DMS 273 (cell line): ENCODE measurements around the gene WASF3.

Source experiments
- DNase-seq: peaks from one replicate; lab custom pipeline; 2025; ENCODE audit not compliant: unreplicated experiment; lab: John Stamatoyannopoulos, UW

Gene WASF3

GRCh38 chr13:26557393-26558073 is at the start of gene WASF3:
Gene WASF3 (plus strand): TSS chr13:26557683. CDS start chr13:26642271, 84,588 bp downstream.
- DNase-seq, result peak; percentile 98

GRCh38 chr13:26508885-26509284 is 48.6 kb upstream of the WASF3 start:
- peak; percentile 23 for DNase-seq

DNA sequence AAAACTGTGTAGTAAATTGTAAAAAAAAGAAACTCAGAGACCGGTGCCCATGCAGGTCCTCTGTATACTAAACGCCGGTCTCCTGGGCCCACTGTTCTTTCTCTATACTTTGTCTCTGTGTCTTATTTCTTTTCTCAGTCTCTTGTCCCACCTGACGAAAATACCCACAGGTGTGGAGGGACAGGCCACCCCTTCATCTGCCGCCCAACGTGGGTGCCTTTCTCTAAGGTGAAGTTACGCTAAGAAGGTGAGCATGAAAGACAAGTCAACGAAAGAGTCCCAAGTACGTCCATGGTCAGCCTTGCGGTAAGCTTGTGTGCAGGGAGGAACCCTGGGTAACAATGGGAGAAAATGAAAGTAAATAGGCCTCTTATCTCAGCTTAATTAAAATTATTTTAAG is 48.0 kb upstream of the WASF3 start:
- no peak for DNase-seq

DNA sequence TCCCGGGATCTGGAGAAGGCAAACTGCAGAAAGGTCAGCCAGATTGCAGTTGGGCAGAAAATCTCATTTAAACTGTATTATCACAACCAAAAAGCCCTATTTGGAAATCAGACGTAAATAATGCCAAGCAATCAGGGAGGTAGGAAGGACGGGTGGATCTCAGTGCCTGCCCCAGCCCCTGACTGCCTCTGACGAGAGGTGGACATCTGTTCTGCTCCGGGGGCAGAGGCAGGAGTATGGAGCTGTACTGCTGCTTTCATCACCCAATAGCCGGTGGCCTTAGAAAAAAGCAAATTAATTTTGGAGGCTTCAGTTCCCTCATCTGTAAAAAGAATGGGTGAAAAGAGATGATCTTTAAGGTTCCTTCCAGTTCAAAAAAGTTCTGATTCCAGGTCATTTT is 43.6 kb upstream of the WASF3 start:
- DNase-seq, result peak; percentile 45

DNA sequence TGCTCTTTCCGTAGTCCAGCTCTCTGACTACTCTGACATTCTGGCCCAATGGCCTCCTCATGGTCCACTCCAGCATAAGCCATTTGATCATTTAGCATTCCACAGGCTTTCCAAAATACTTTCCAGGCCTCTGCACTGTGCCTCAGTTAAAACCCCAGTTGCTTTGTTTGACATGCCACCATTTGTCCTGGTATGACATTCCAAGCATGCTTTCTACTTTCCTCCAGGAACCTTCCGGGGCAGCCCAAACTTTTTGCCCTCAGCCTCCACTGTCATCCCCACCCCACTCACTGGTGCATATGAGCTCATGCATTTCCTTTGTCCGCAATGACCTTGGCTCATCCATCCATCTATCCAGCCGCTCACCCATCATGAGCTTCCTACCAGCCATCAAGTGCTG is 41.8 kb upstream of the WASF3 start:
- no peak for DNase-seq

DNA sequence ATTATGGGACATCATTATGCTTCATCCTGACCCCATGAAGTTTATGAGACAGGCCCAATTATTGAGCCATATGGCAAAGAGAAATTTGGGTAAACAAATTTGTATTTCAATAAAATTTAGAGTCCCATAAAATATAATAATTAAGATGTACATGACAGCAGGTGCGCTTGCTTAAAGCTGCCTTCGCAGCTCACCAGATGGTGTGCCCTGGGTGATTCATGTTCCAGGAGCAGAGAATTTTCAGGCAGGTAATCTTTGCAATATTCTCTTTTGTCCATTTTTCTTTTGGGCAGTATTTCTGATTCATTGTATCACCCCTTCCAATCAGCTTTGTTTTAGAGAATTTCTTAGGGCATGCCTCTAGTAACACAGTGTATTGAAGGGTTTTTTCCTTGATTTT is 39.5 kb upstream of the WASF3 start:
- DNase-seq, result peak; percentile 37

DNA sequence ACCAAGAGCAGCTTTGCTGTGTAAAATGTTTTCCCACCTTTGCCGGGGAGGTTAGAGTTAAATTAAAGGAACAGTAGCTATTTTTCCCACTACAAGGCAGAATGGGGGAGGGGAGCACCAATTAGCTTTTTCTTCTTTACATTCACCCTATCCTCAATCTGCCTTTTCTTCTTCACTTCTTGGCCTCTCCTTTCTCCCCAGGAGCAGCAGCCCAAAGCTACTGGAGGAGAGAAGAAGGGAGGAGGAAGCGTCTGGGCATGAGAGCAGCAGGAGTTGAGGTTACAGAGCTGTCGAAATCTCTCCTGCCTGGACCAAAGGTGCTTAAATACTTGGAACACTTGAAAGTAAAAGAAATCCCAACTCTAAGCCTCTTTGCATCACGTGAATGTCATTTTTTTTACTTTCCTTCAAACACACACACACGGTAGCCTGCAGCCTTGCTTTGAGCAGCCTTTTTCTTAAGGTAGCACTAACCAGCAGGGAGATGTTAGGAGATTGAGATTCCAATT is 39.0 kb upstream of the WASF3 start:
- peak; percentile 32 for DNase-seq

DNA sequence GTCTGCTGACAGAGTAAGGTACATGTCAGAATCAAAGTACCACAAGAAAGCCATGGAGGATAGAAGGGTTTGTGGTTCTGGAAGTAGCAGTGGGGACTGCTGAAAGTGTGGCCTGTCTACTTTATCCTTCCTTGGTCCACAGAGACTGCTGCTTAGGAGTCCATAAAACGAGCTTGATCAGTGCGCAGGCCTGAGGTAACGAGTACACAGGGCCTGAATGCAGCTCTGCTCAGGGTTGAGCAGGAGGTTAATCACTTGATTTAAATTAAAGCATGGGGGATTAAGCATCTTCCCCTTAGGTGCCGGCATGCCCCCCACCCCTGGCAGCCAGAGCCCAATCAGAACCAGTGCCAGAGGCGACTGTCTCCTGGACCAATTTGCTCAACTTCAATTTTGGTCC is 34.9 kb upstream of the WASF3 start:
- no peak for DNase-seq

GRCh38 chr13:26523007-26523406 is 34.5 kb upstream of the WASF3 start:
- no peak for DNase-seq

DNA sequence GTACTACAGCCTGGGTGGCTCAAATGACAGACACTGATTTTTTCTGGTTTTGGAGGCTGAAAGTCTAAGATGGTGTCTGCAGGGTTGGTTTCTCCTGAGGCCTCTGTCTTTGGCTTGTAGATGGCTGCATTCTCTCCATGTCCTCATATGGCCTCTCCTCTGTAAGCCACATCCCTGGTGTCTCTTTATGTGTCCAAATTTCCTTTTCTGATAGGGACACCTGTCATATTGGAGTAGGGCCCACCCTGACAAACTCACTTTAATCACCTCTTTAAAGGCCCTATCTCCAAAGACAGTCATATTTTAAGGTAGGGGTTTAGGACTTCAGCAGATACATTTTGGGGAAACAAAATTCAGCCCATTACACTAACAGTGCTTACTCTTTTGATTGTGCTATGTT is 32.0 kb upstream of the WASF3 start:
- DNase-seq, result no peak

DNA sequence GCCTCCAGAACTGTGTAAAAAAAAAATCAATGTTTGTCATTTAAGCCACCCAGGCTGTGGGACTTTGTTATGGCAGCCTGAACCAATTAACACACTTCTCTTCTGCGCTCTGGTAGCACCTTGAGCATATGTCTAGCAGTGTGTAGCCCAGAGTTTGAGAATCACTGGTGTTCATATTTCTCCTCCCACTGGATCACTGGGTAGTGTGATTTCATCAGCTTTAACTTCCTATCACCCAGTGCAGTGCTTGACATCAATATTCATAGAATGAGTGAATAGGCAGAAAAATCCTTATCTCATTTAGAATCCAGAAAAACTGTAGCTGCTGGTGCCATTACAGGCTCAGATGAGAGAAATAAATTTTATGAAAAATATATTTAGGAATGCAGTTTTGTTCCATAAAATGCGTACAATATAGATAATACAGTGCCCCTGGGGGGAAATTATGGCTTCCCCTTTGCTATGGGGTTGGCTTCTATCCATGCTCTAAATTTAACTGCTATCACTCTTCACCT is 30.7 kb upstream of the WASF3 start:
- peak; percentile 15 for DNase-seq

- no peak for DNase-seq
These were observed 29.0 kb upstream of the WASF3 start for GRCh38 chr13:26528527-26528926.

- DNase-seq, result peak; percentile 57
These were observed 28.0 kb upstream of the WASF3 start for GRCh38 chr13:26529441-26529840.

DNA sequence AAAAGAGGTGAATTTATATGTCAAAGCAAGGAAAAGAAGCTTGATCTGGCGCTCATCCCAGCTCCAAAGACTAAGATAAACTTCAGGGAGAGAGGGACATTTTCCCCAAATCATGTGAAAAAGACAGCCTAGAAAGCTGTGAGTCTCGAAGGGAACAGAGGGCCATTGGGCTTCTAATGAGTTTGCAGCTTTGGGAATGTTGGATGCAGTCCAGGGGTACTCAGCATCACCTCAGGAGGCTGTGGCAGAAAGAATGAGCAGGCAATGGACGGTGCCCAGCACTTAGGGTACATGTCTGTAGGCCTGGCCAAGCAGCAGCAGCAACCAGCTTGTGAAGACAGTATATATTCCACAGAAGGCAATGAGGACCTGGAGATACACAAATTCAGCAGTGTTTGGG is 25.7 kb upstream of the WASF3 start:
- DNase-seq, result peak; percentile 15

DNA sequence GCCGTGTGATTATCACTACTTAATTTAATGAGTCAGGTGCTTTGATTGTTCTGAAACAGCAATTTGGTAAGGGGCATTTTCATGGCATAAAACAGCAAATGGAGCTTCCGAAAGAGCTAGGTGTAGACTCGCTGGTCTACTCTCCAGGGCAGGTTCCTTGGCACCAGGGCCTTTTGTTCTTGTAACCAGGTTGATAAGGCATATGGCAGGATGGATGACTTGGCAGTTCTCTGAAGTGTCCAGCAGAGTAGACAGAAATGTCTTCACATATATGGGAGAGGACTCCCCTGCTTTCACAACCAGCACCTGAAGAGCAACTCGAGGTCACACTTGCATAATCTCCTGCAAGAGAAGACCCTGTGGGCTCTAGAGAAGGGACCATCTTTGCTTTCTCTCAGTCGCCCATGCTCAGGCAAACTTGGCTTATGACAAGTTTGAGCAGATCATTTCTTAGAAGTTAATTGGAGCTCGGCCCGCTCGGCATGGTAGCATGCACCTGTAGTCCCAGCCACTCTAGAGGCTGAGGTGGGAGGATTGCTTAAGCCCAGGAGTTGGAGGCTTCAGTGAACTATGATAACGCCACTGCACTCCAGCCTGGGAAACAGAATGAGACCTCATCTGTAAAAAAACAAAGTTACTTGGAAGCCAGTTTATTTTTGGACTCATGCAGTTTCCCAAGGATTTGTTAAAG is 23.3 kb upstream of the WASF3 start:
- DNase-seq, result no peak

DNA sequence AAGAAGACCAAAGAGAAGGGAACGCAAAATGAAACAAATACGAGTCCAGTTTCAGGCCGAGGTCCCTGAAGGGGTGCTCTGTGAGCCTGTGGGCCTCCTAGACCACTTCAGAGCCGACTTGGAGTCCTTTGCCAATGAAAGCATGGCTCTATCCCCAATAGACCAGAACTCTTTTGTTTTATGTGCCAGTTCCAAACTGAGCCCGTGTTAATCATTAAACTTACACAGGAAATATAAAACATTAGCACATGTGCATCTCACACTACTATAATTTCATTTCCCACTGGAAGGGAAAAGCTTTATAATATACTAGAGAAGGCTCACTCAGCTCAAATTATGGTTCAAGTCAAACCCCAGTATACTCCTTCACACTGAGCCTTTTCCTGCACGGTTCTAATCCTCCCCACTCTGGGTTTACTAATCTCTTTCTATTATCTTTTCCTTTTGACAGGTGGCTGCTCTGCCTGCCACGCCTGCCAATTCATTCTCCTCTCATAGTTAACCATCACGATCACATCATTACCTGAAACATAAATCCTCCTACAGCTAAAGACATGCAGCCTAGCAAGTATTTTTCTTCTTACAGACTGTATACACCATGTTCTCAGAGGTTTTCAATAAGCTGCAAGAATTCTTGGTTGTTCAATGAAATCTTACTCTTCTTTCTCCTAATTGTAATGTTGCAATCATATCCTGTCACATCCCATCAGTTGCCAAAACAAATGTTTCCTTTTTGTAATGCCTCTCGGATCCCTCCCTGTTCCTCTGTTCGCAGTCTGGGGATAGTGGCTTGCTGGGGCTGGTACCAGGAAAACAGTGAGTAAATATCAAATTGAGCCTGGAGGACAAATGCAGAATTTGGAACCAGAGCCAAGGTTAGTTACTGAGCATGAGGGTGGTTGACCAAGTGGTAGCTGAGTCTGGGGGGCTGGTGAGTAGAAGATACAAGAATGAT is 18.8 kb upstream of the WASF3 start:
- peak; percentile 27 for DNase-seq

- DNase-seq, result no peak
These were observed 17.7 kb upstream of the WASF3 start for GRCh38 chr13:26539738-26540292.

DNA sequence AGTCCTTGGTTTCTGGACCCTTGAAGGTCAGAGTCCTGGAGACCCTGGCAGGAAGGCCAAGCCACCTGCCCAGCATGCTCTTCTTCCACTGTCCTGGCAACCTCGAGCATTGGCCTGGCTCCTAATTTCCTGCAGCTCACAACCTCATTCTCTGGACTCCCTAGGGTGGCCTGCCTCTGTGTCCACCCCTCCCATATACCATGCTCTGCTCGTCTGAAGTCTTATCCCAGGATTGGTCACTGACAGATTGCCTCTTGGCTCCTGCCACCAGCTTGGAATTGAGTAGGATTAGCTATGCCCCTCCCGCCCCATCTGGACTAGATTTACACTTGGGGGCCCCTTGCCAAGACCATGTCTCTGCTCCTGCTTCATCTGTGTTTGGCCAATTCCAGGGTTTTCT is 17.1 kb upstream of the WASF3 start:
- DNase-seq, result peak; percentile 95

DNA sequence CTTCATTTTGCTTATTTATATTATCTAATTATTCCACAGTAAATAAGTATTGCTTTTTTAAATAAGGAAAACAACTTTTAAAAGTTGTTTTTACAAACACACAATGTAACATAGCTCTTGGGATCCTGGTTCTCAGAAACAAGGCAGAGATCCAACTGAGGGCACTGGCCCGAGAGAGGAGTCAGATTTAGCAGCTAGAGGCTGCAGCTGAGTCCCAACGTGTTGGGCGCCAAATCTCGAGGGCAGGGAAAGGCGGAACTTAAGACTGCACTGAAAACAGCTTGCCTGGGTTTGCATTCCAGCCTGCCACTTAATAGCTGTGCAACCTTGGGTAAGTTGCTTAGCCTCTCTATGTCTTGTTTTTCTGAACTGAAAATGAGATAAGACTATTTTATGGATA is 16.4 kb upstream of the WASF3 start:
- DNase-seq, result peak; percentile 85

DNA sequence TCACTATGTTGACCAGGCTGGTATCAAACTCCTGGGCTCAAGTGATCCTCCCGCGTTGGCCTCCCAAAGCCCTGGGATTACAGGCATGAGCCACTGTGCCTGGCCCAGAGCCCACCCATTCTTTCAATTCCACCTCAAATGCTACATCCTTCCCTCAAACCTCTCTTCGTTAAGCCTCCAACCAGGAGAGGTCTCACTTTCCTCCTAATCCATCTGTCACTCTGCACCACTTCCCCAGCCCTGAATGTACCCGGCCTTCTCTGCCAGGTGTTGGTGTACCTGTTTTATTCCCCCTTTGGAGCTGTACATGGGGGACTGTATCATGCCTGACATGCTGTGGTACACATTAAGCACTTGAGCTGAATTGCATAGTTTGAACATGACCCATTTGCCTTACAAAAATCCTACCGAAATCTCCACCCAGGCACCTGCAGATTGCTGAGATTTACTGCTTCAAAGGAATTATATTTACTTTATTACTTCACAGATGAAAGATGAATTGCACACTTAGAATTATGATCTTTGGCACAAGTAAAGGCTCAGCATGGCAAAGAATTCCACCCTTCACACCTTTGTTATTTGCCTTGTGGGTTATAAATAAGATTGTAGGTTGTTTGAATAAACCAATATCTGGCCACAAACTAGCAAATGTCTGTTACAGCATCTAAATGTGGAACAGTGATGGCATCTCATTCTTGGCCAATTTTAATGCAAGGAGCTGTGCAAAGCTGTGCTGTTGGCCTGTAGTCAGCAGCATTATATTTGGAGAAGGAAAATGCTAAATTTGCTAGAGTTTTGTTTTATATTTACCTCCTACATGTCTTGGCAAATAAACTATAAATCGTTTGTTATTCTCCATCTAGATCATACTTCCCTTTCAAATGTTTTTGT is 15.6 kb upstream of the WASF3 start:
- peak; percentile 30 for DNase-seq
